AG09319 (cell line): ENCODE results near the gene UFC1.
A peak's percentile ranks its signal among the peaks of the same experiment; 100 is the strongest.

Source experiments
- DNase-seq: peaks from one replicate; pipeline ENCODE4 v3.0.0-alpha.2; 2010; ENCODE audit warnings: low read depth; ENCODE audit errors: extremely low read depth
- TF ChIP-seq, protein P1 (sequence below): IDR thresholded peaks from 2 replicates; pipeline ENCODE4 v1.5.1; 2011; ENCODE audit warnings: low read depth, mild to moderate bottlenecking, inconsistent platforms, low read length, moderate library complexity

The UFC1 gene

GRCh38 chr1:161188381-161188780 lies 34.6 kb downstream of the UFC1 start:
- TF ChIP-seq, protein P1, sequence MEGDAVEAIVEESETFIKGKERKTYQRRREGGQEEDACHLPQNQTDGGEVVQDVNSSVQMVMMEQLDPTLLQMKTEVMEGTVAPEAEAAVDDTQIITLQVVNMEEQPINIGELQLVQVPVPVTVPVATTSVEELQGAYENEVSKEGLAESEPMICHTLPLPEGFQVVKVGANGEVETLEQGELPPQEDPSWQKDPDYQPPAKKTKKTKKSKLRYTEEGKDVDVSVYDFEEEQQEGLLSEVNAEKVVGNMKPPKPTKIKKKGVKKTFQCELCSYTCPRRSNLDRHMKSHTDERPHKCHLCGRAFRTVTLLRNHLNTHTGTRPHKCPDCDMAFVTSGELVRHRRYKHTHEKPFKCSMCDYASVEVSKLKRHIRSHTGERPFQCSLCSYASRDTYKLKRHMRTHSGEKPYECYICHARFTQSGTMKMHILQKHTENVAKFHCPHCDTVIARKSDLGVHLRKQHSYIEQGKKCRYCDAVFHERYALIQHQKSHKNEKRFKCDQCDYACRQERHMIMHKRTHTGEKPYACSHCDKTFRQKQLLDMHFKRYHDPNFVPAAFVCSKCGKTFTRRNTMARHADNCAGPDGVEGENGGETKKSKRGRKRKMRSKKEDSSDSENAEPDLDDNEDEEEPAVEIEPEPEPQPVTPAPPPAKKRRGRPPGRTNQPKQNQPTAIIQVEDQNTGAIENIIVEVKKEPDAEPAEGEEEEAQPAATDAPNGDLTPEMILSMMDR: no peak
- DNase-seq: no peak

DNA sequence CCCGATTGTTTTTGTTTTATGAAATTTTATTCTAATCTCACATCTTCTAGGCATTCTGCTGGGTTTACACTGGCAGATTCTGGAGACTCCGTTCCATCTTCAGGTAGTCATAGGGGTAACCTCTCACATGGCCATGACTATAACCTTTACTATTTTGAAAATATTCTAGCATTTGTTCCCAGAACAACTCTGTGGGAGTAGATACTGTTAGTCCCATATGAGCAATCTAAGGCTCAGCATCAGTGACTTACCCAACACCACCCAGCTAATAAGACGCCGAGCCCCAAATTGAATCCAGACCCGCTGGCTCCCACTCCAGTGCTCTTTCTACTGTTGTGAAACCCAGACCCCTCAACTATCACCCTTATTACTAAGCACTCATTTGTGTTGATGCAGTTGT lies 35.3 kb downstream of the UFC1 start:
- DNase-seq: no peak

DNA sequence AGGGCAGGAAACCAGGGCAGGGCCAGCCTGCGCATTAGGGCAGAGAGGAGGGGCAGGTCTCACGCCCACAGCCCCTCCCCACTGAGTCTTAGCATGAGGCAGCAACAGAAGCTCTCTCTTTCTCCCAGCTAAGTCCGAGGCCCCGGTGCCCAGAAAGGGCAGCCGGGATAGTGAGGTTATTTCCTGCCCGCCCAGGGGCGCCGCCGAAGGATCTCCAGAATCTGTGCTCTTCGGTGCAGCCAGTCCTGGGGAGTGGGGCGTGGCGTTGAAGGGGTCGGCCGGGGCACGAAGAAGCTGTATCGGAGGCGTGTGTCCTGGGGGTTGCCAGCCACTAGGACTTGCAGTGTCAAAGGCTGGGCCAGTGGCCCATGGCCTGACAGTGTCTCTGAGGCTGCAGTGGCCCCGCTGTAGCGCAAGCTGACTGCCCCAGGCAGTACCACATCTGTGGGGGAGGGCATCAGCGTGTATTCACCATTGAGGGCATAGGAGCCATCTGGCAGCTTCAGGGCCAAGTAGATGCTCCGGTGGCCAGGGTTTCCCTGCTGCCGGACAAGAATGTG lies 37.3 kb downstream of the UFC1 start:
- TF ChIP-seq, protein P1: no peak
- DNase-seq: no peak

More for the DNA sequence above, 35.3 kb downstream of the UFC1 start:
- TF ChIP-seq, protein P1: no peak

- TF ChIP-seq, protein P1: no peak
- no peak for DNase-seq
Observed at GRCh38 chr1:161191971-161192370, 38.2 kb downstream of the UFC1 start.

DNA sequence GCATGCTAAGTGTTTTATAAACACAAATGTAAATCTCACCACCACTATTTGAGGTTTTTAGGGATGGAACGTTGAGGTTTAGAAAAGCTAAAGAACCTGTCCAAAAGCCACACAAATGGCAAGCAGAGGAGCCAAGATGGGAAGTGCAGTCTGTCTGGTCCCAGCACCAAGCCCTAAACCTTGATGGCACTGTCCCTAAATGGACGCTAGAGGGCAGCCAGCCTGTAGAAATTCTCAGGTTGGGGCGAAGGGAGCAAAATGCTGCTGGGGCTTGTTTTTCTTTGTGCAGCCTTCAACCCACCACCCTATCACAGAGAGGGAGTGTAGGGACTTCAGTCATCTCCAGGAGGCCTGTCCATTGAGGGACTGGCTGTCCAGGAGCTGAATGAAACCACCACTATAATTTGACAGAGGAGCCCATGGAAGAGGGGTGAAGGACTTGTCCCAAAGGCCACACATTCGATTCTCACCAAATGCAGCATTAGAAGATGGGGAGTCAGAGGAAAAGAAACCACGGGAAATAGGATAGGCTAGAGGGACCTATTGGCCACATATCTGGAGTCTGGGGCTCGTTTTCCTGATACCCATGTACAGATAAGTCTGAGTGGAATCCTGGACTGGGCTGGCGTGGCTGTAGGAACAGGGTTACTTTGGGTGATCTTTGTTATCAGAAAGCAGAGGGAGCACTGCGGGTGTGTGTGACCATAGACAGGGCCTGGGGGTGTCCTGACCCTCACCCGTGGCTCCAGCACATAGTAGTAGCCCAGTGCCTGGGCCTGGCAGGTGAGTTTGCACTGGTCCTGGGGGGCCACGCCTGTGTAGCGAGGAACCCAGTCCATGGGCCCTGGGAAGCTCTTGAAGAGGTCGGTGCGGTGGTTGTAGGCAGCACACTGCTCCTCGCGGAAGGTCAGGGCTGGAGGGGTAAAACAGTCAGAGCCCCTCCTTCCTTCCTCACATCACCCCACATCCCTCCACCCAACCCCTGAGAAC lies 39.0 kb downstream of the UFC1 start:
- TF ChIP-seq, protein P1: peak; percentile 95
- DNase-seq: peak; percentile 38

GRCh38 chr1:161193561-161194235 lies 39.9 kb downstream of the UFC1 start:
- TF ChIP-seq, protein P1: no peak
- no peak for DNase-seq
